ENCODE results near the gene SORBS1. TPM values are rescaled to one million over a fixed set of nuclear protein-coding genes. Genes with fewer than 3 reads are reported as not detected.

Gene SORBS1
- total and polyA plus RNA-seq, 8 donors, result 34.4 to 713 (median 168) TPM

- peaks cover 15 to 62% (median 37%) of the 10 kb centered on the region in 4 donors for H3K4me1 ChIP-seq
- no peaks in the 10 kb centered on the region for H3K27me3 ChIP-seq
- no peak overlapping the region for H3K4me3 ChIP-seq
- WGBS, 5 donors, result 78 to 99% (median 94%) methylated on average over 2 of the region's 2 CpGs
- peaks cover 39 to 80% (median 68%) of the 10 kb centered on the region in 4 donors for H3K36me3 ChIP-seq
- no peaks in the 10 kb centered on the region for H3K9me3 ChIP-seq
- intact Hi-C loops (cut with DNase I; ENCODE audit: low total_unique reads), result no loop called here
- H3K27ac ChIP-seq, result peak overlapping the region in 4 of 5 donors; percentile 15 to 95 (median 82)
- no peak for TF ChIP-seq POLR2A (IDR thresholded peaks at IDR 0.05)
- no peak for TF ChIP-seq CTCF (IDR thresholded peaks at IDR 0.05)
- TF ChIP-seq POLR2AphosphoS5 (IDR thresholded peaks at IDR 0.05), result no peak
- TF ChIP-seq EP300 (IDR thresholded peaks at IDR 0.05), result no peak
- no peak for DNase-seq
These were observed 160.4 kb downstream of the SORBS1 start for GRCh38 chr10:95400787-95401186.

GRCh38 chr10:95399183-95399582 is 162.0 kb downstream of the SORBS1 start:
- WGBS, 5 donors, result 72 to 79% (median 74%) methylated on average over 5 of the region's 5 CpGs
- Histone ChIP-seq H3K4me1 (peaks cover 0 to 61% (median 28%) of the 10 kb centered on the region in 4 donors), H3K4me3 (no peak overlapping the region), H3K27ac (peak overlapping the region in 3 of 5 donors; percentile 79 to 95 (median 85)), H3K27me3 (no peaks in the 10 kb centered on the region), H3K9me3 (no peaks in the 10 kb centered on the region), H3K36me3 (peaks cover 36 to 78% (median 61%) of the 10 kb centered on the region in 4 donors)
- intact Hi-C loops (cut with DNase I; ENCODE audit: low total_unique reads), result no loop called here
- TF ChIP-seq EP300 (IDR thresholded peaks at IDR 0.05) (peak; percentile 66), CTCF (IDR thresholded peaks at IDR 0.05) (no peak), POLR2A (IDR thresholded peaks at IDR 0.05) (no peak), POLR2AphosphoS5 (IDR thresholded peaks at IDR 0.05) (peak in 2 of 3 donors; percentile 18 to 62)
- DNase-seq, result peak in 1 of 2 donors; percentile 53

GRCh38 chr10:95397747-95398146 is 163.4 kb downstream of the SORBS1 start:
- H3K36me3 ChIP-seq, result peaks cover 36 to 82% (median 68%) of the 10 kb centered on the region in 4 donors
- no peaks in the 10 kb centered on the region for H3K9me3 ChIP-seq
- H3K4me1 ChIP-seq, result peaks cover 0 to 66% (median 30%) of the 10 kb centered on the region in 4 donors
- no peaks in the 10 kb centered on the region for H3K27me3 ChIP-seq
- peak overlapping the region in 4 of 5 donors; percentile 39 to 95 (median 69) for H3K27ac ChIP-seq
- H3K4me3 ChIP-seq, result no peak overlapping the region
- intact Hi-C loops (cut with DNase I; ENCODE audit: low total_unique reads), result no loop called here
- TF ChIP-seq CTCF (IDR thresholded peaks at IDR 0.05) (no peak), POLR2AphosphoS5 (IDR thresholded peaks at IDR 0.05) (no peak), EP300 (IDR thresholded peaks at IDR 0.05) (no peak), POLR2A (IDR thresholded peaks at IDR 0.05) (no peak)
- 54 to 79% (median 57%) methylated on average over 3 of the region's 3 CpGs for WGBS, 5 donors
- no peak for DNase-seq

- H3K9me3 ChIP-seq, result no peaks in the 10 kb centered on the region
- H3K4me1 ChIP-seq, result peaks cover 0 to 84% (median 45%) of the 10 kb centered on the region in 4 donors
- H3K27me3 ChIP-seq, result no peaks in the 10 kb centered on the region
- peak in 1 of 2 donors; percentile 73 for DNase-seq
- H3K36me3 ChIP-seq, result peaks cover 31 to 81% (median 68%) of the 10 kb centered on the region in 4 donors
- H3K4me3 ChIP-seq, result no peak overlapping the region
- 29 to 68% (median 50%) methylated on average over 5 to 10 of the region's 10 CpGs for WGBS, 5 donors
- H3K27ac ChIP-seq, result peak overlapping the region; percentile 1 to 95 (median 61)
- TF ChIP-seq EP300 (IDR thresholded peaks at IDR 0.05) (no peak), CTCF (IDR thresholded peaks at IDR 0.05) (no peak)
- intact Hi-C loops (cut with DNase I; ENCODE audit: low total_unique reads), result no loop called here
These were observed 165.2 kb downstream of the SORBS1 start for GRCh38 chr10:95395947-95396449.
